DND-41 (cell line): ENCODE data around the gene RFX2.

Experiments
- CTCF ChIP-seq: IDR thresholded peaks from 2 replicates; pipeline ENCODE4 v1.5.1; 2012; ENCODE audit warnings: borderline replicate concordance, low read length, moderate library complexity, mild to moderate bottlenecking; ENCODE audit not compliant: poor library complexity, severe bottlenecking; ENCODE audit errors: extremely low read depth
- EZH2 ChIP-seq: IDR thresholded peaks from 3 replicates; pipeline ENCODE4 v1.6.1; 2012; ENCODE audit warnings: borderline replicate concordance, low read depth, mild to moderate bottlenecking, moderate library complexity, low read length, inconsistent platforms; ENCODE audit not compliant: severe bottlenecking

DNA sequence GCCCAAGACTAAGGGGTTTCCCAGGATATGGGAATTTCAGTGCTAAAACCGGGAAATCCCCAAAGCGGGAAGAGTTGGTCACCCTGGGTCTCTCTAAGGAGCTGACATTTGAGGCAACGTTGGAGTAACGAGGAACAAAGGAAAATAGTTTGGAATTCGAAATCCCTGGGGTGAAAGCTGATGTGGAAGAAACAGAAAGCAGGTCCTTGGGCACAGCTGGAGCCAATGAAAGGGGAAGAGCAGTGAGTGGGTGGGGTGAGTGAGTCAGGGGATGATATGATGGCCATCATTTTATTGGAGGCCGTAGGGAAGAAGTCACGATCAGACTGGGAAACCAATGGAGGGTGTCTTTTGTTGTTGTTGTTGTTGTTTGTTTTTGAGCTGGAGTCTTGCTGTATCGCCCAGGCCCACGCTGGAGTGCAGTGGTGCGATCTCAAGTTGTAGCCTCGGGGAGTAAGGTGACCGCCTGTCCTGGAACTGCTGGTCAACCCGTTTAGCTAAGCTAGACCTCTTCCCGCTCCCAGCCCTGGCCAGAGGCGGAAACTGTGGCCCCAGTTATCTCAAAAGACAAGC is 3.4 kb upstream of the RFX2 start:
- TF ChIP-seq CTCF (no peak), EZH2 (no peak)
